A549 (cell line): Measurements from ENCODE around the gene FUT8. TPM values are rescaled to one million over a fixed set of nuclear protein-coding genes. Genes with fewer than 3 reads are reported as not detected.
A peak's percentile ranks its signal among the peaks of the same experiment; 100 is the strongest.

Experiments
- ATAC-seq, 2 experiments: fragments of 200-7000 bp in 1 of 2; fragments of >200 bp in 1 of 2; cut with Nextera tagmentation in 1 of 2; cut with Tn5 transposase in 1 of 2; 3 replicates each; pipeline versions ENCODE4 v1.8.0 to v1.9.1; 2018 to 2020; ENCODE audit warnings: mild to moderate bottlenecking in 1 of 2, moderate library complexity in 1 of 2
- CTCF ChIA-PET: fragments of 300-600 bp; sonication (Branson Sonifier 250); formaldehyde crosslinking; extraction: SDS; loops from one replicate; lab custom pipeline; 2021; ENCODE audit warnings: antibody characterized with exemption, inconsistent platforms; lab: Yijun Ruan, JAX
- POLR2A ChIA-PET: fragments of 350-600 bp; formaldehyde crosslinking; extraction: SDS; loops from one replicate; lab custom pipeline; 2021; ENCODE audit warnings: antibody characterized with exemption, inconsistent platforms; lab: Yijun Ruan, JAX
- DNase-seq, 2 experiments: peaks; one replicate each; pipeline versions ENCODE4 v3.0.0 to v3.0.0-alpha.2; 2011 to 2016; ENCODE audit warnings: low read depth in 1 of 2, low spot score in 1 of 2
- FAIRE-seq: peaks from 2 replicates; lab custom pipeline; 2011; peaks lifted over from hg19 to GRCh38; lab: Jason Lieb, UNC
- H3K27ac ChIP-seq, 2 experiments: fragments of >200 bp; sonication (Bioruptor Twin); formaldehyde crosslinking; 3 replicates each; pipeline ENCODE4 v1.5.1; 2016 to 2017
- H3K4me1 ChIP-seq: fragments of >200 bp; sonication (Bioruptor Twin); formaldehyde crosslinking; 3 replicates; pipeline ENCODE4 v1.6.1; 2016
- H3K4me2 ChIP-seq: fragments of >200 bp; sonication (Bioruptor Twin); formaldehyde crosslinking; 3 replicates; pipeline ENCODE4 v1.6.1; 2016
- H3K4me3 ChIP-seq: fragments of >200 bp; sonication (Bioruptor Twin); formaldehyde crosslinking; 3 replicates; pipeline ENCODE4 v1.5.1; 2016
- H3K9me3 ChIP-seq: fragments of >200 bp; sonication (Bioruptor Twin); formaldehyde crosslinking; 3 replicates; pipeline ENCODE4 v1.6.1; 2016
- BHLHE40 ChIP-seq: IDR thresholded peaks from 2 replicates; pipeline ENCODE4 v1.6.1; 2012; ENCODE audit warnings: low read depth, low read length, inconsistent platforms
- CEBPB ChIP-seq, 2 experiments: fragments of >200 bp in 1 of 2; sonication (Bioruptor Twin) in 1 of 2; formaldehyde crosslinking in 1 of 2; IDR thresholded peaks; 2 replicates each; pipeline ENCODE4 v1.6.1; 2012 to 2016
- EP300 ChIP-seq, 2 experiments: fragments of >200 bp; sonication (Bioruptor Twin); formaldehyde crosslinking; IDR thresholded peaks; 2 replicates in 1 of 2; 3 replicates in 1 of 2; pipeline ENCODE4 v1.6.1; 2016 to 2017
- ESRRA ChIP-seq: fragments of 150-350 bp; IDR thresholded peaks from 2 replicates; pipeline ENCODE4 v1.6.1; 2014; ENCODE audit warnings: mild to moderate bottlenecking, low read length, borderline replicate concordance
- FOSB ChIP-seq: fragments of 250-450 bp; sonication (Bioruptor Pico); IDR thresholded peaks from 2 replicates; pipeline ENCODE4 v1.5.0; 2020; ENCODE audit warnings: mild to moderate bottlenecking, moderate library complexity
- HDAC2 ChIP-seq: fragments of 200-600 bp; sonication (generic); IDR thresholded peaks from 2 replicates; pipeline ENCODE4 v1.6.1; 2016
- HEYL ChIP-seq: fragments of 250-450 bp; sonication (Bioruptor Pico); IDR thresholded peaks from 2 replicates; pipeline ENCODE4 v1.8.0; 2021; ENCODE audit warnings: mild to moderate bottlenecking, moderate library complexity
- HMGXB4 ChIP-seq: fragments of 250-450 bp; sonication (Bioruptor Pico); IDR thresholded peaks from 2 replicates; pipeline ENCODE4 v1.5.0; 2021; ENCODE audit warnings: mild to moderate bottlenecking, moderate library complexity, borderline replicate concordance
- JUNB ChIP-seq: fragments of >200 bp; sonication (Bioruptor Twin); formaldehyde crosslinking; IDR thresholded peaks from 2 replicates; pipeline ENCODE4 v1.6.1; 2016
- MAFK ChIP-seq: fragments of 450-650 bp; IDR thresholded peaks from 2 replicates; pipeline ENCODE4 v1.6.1; 2014; ENCODE audit not compliant: partially characterized antibody
- MAZ ChIP-seq: fragments of 150-350 bp; IDR thresholded peaks from 2 replicates; pipeline ENCODE4 v1.6.1; 2014; ENCODE audit warnings: antibody characterized with exemption, low read depth, low read length, borderline replicate concordance
- MYC ChIP-seq: IDR thresholded peaks from 2 replicates; pipeline ENCODE4 v1.6.1; 2012; ENCODE audit warnings: mild to moderate bottlenecking, inconsistent platforms, low read length, improper control_type of control experiment, borderline replicate concordance
- NFE2L2 ChIP-seq: fragments of 150-350 bp; conservative IDR thresholded peaks from 2 replicates; pipeline ENCODE4 v1.6.1; 2014; ENCODE audit warnings: low read length
- NR3C1 ChIP-seq: fragments of >200 bp; sonication (Bioruptor Twin); formaldehyde crosslinking; IDR thresholded peaks from 3 replicates; pipeline ENCODE4 v1.6.1; 2017
- PHF8 ChIP-seq: fragments of 200-600 bp; sonication (generic); IDR thresholded peaks from 2 replicates; pipeline ENCODE4 v1.6.1; 2016; ENCODE audit warnings: low read depth, mild to moderate bottlenecking, antibody characterized with exemption, moderate library complexity, borderline replicate concordance
- SREBF2 ChIP-seq: fragments of 450-650 bp; IDR thresholded peaks from 2 replicates; pipeline ENCODE4 v1.6.1; 2014; ENCODE audit warnings: mild to moderate bottlenecking, moderate library complexity
- ZC3H11A ChIP-seq: fragments of 450-650 bp; IDR thresholded peaks from 2 replicates; pipeline ENCODE4 v1.6.1; 2014; ENCODE audit warnings: antibody characterized with exemption, mild to moderate bottlenecking
- WGBS: methylation state at CpG from one replicate; pipeline ENCODE4 v1.1.6; 2017; ENCODE audit errors: missing lambda C conversion rate; 5-methylcytosine and 5-hydroxymethylcytosine counted together
- polyA plus RNA-seq, 4 experiments: library from polyadenylated mRNA; depleted of rRNA in 3 of 4; stranded (reverse); fragments of >200 nt; fragmentation: RNase III in 1 of 4; extraction: RNeasy Plus Mini Kit Qiagen cat#74134 plus additional on column Dnase treatment in 1 of 4; gene quantifications; 2 replicates in 3 of 4; 3 replicates in 1 of 4; pipeline ENCODE4 v1.2.3, GENCODE V29; 2011 to 2017
- TF ChIP-seq, protein P1 (sequence below): fragments of >200 bp; sonication (Bioruptor Twin); formaldehyde crosslinking; IDR thresholded peaks from 3 replicates; pipeline ENCODE4 v1.6.1; 2016
- TF ChIP-seq, protein P2 (sequence below): fragments of 250-450 bp; sonication (Bioruptor Pico); IDR thresholded peaks from 2 replicates; pipeline ENCODE4 v1.5.0; 2020; ENCODE audit warnings: low read depth, mild to moderate bottlenecking, moderate library complexity
- TF ChIP-seq, protein P3 (sequence below): IDR thresholded peaks from 2 replicates; pipeline ENCODE4 v1.6.1; 2012
- TF ChIP-seq, protein P4 (sequence below): IDR thresholded peaks from 2 replicates; pipeline ENCODE4 v1.6.1; 2012
- TF ChIP-seq, protein P5 (sequence below): IDR thresholded peaks from 2 replicates; pipeline ENCODE4 v1.6.1; 2012; ENCODE audit warnings: low read depth, borderline replicate concordance

The FUT8 gene
- polyA plus RNA-seq, 2 of the 4 experiments (the other 2 are of a cell fraction), result 20.3 to 22.9 TPM

DNA sequence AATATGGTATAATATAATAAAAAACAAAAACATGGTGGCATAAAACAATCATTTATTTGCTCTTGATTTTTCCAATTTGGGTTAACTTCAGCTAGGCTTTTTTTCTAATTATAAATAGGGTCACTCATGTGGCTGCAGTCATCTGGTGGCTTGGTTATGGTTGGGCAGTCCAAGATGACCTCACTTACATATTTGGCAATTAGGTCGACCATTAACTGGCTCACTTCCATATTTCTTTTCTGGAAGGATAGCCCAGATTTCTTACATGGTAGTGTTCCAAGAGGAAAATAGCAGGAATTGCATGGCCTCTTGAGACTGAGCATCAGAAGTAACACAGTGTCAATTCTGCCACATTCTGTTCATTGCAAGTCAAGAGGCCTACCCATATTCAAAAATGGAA lies 153.4 kb downstream of the FUT8 start:
- FAIRE-seq, result no peak
- no peaks in the 10 kb centered on the region for H3K4me1 ChIP-seq
- no peak overlapping the region for H3K4me3 ChIP-seq
- no peak for ATAC-seq
- no peak for TF ChIP-seq ZC3H11A
- TF ChIP-seq, protein P1, sequence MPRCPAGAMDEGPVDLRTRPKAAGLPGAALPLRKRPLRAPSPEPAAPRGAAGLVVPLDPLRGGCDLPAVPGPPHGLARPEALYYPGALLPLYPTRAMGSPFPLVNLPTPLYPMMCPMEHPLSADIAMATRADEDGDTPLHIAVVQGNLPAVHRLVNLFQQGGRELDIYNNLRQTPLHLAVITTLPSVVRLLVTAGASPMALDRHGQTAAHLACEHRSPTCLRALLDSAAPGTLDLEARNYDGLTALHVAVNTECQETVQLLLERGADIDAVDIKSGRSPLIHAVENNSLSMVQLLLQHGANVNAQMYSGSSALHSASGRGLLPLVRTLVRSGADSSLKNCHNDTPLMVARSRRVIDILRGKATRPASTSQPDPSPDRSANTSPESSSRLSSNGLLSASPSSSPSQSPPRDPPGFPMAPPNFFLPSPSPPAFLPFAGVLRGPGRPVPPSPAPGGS, result no peak
- TF ChIP-seq CEBPB (IDR thresholded peaks at IDR 0.05), result no peak
- no peak for TF ChIP-seq PHF8
- no peak for TF ChIP-seq SREBF2
- TF ChIP-seq, protein P2, sequence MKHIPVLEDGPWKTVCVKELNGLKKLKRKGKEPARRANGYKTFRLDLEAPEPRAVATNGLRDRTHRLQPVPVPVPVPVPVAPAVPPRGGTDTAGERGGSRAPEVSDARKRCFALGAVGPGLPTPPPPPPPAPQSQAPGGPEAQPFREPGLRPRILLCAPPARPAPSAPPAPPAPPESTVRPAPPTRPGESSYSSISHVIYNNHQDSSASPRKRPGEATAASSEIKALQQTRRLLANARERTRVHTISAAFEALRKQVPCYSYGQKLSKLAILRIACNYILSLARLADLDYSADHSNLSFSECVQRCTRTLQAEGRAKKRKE, result no peak
- TF ChIP-seq MYC, result no peak
- TF ChIP-seq HDAC2, result no peak
- TF ChIP-seq MAFK, result no peak
- no peak for TF ChIP-seq NFE2L2
- TF ChIP-seq BHLHE40, result no peak
- no peak for TF ChIP-seq EP300 (IDR thresholded peaks at IDR 0.05)
- no peak for TF ChIP-seq HMGXB4 (CRISPR knock-in tag)
- TF ChIP-seq FOSB (CRISPR knock-in tag), result no peak
- TF ChIP-seq, protein P3, sequence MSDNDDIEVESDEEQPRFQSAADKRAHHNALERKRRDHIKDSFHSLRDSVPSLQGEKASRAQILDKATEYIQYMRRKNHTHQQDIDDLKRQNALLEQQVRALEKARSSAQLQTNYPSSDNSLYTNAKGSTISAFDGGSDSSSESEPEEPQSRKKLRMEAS, result no peak
- TF ChIP-seq ESRRA, result no peak
- TF ChIP-seq, all 56 proteins: peak for 0
- CTCF ChIA-PET, result no interaction called here
- H3K27ac ChIP-seq, result no peak overlapping the region
- DNase-seq, result peak in 1 of 2 experiments; percentile 6
- no peak overlapping the region for H3K4me2 ChIP-seq
- WGBS, result 93% methylated on average over 1 of the region's 1 CpG
- H3K9me3 ChIP-seq, result no peaks in the 10 kb centered on the region
- POLR2A ChIA-PET, result no interaction called here

DNA sequence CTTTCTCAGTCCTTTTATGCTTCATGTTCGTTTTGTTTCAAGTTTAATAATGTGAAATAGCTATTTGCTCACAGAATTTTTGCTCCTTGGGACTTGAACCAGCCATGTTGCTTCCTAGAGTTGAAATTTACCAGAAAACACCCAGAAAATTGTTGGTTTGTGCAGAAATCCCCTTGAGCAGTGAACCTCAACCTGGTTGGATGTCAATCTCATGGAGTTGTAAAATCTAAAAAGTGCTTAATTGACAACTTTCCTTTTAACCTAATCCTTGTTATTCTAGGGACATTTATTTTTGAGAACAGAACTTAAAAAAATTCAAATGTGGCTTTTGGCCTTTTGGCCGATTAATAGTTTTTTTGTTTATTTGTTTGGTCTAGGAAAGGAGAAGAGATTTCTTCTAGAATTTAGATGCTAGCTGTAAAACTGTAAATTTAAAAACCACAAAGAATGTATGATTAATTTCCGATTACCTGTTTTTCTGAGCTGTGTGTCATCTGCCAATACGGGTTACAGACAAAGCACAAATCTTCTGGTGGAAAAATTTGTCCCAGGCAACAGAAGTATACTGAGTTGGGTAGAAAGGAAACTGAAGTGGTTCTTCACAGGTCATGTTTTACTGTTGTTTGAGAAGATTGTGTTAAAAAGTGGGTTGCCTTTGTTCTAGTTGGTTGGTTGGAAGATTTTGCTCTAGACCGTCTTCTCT lies 154.4 kb downstream of the FUT8 start:
- ChIA-PET POLR2A (no interaction called here), CTCF (no interaction called here)
- FAIRE-seq, result no peak
- TF ChIP-seq MAFK (peak; percentile 67), CEBPB (IDR thresholded peaks at IDR 0.05) (no peak)
- ATAC-seq, result no peak
- DNase-seq, result no peak
- no peak overlapping the region for H3K4me2 ChIP-seq
- no peaks in the 10 kb centered on the region for H3K4me1 ChIP-seq
- no peak overlapping the region for H3K27ac ChIP-seq
- no peak overlapping the region for H3K4me3 ChIP-seq
- WGBS, result 79% methylated on average over 5 of the region's 5 CpGs
- no peaks in the 10 kb centered on the region for H3K9me3 ChIP-seq

- TF ChIP-seq HEYL (CRISPR knock-in tag), result no peak
- TF ChIP-seq, protein P4, sequence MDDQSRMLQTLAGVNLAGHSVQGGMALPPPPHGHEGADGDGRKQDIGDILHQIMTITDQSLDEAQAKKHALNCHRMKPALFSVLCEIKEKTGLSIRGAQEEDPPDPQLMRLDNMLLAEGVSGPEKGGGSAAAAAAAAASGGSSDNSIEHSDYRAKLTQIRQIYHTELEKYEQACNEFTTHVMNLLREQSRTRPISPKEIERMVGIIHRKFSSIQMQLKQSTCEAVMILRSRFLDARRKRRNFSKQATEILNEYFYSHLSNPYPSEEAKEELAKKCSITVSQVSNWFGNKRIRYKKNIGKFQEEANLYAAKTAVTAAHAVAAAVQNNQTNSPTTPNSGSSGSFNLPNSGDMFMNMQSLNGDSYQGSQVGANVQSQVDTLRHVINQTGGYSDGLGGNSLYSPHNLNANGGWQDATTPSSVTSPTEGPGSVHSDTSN, result no peak
- no peak for TF ChIP-seq NR3C1
- no peak for TF ChIP-seq MAZ
- TF ChIP-seq JUNB, result no peak
- TF ChIP-seq, protein P5, sequence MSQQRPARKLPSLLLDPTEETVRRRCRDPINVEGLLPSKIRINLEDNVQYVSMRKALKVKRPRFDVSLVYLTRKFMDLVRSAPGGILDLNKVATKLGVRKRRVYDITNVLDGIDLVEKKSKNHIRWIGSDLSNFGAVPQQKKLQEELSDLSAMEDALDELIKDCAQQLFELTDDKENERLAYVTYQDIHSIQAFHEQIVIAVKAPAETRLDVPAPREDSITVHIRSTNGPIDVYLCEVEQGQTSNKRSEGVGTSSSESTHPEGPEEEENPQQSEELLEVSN, result no peak
- TF ChIP-seq, protein P2, result no peak
- no peak for TF ChIP-seq ESRRA
- Histone ChIP-seq H3K4me1 (no peaks in the 10 kb centered on the region), H3K4me3 (no peak overlapping the region), H3K27ac (no peak overlapping the region), H3K9me3 (no peaks in the 10 kb centered on the region), H3K4me2 (no peak overlapping the region)
- no peak for DNase-seq
- WGBS, result 52% methylated on average over 2 of the region's 2 CpGs
- ChIA-PET CTCF (no interaction called here), POLR2A (no interaction called here)
- no peak for FAIRE-seq
- no peak for ATAC-seq
These were observed 162.1 kb downstream of the FUT8 start for GRCh38 chr14:65574611-65575010.
